GM12874 (cell line): ENCODE data around the gene MYCBP2.

ENCODE experiments used
- TF ChIP-seq, protein P1 (sequence below): IDR thresholded peaks from 2 replicates; pipeline ENCODE4 v1.5.1; 2011; ENCODE audit warnings: low read depth, mild to moderate bottlenecking, control low read depth, low read length, moderate library complexity; ENCODE audit not compliant: insufficient read depth

MYCBP2 gene

DNA sequence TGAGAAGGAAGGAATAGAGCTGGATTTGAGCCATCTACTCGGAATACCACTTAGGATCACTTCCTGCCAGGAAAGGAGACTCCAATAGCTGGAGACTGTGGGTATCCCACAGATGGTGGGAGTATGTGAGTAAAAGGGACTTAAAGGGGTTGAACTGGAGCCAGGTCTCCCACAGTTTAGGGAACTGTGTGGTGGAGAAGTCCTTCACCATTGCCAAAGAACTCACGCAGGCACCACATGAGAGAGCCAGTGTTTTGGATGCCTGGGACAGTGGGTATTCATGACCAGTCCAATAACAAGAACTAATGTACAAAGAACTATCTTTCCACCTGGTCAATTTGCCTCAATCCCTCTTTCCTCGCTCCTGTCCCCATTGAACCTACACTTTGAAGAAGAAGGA, 24.4 kb upstream of the MYCBP2 start:
- TF ChIP-seq, protein P1, sequence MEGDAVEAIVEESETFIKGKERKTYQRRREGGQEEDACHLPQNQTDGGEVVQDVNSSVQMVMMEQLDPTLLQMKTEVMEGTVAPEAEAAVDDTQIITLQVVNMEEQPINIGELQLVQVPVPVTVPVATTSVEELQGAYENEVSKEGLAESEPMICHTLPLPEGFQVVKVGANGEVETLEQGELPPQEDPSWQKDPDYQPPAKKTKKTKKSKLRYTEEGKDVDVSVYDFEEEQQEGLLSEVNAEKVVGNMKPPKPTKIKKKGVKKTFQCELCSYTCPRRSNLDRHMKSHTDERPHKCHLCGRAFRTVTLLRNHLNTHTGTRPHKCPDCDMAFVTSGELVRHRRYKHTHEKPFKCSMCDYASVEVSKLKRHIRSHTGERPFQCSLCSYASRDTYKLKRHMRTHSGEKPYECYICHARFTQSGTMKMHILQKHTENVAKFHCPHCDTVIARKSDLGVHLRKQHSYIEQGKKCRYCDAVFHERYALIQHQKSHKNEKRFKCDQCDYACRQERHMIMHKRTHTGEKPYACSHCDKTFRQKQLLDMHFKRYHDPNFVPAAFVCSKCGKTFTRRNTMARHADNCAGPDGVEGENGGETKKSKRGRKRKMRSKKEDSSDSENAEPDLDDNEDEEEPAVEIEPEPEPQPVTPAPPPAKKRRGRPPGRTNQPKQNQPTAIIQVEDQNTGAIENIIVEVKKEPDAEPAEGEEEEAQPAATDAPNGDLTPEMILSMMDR = no peak

DNA sequence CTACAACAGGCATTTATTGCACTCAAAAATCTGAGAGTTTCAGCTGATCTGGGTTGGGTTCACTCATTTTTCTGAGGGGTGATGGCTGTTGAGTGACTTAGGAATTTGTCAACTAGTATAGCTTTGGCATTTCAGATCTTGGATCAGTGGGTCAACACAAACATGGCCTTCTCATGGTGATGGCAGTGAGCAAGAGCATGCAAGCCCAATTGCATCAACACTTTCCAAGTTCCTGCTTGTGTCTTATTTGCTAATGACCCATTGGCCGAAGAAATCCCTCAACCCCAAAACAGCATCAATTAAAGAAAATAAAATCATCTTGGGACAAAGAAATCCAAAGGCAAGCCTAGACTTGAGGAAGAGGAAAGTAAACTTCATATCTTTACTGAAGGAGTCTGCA, 23.9 kb upstream of the MYCBP2 start:
- TF ChIP-seq, protein P1 = no peak

DNA sequence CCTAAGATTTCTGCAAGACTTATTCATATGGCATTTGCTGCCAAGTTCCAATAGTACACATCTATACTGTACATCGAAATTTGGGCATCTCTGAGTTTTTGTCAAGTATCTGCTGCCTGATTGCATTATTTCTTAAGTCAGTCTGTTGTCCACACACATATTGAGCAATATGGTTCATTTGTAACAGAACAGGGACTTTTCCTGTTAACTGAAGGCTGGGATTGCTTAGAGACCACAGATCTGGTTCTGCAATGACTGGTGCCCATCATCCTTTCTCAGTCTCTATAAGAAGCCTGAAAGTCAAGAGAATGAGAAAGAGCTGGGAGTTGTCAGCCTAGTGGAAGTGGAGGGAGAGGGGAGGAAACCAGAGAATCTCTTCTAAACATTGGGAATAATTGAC, 22.5 kb upstream of the MYCBP2 start:
- TF ChIP-seq, protein P1 = no peak

DNA sequence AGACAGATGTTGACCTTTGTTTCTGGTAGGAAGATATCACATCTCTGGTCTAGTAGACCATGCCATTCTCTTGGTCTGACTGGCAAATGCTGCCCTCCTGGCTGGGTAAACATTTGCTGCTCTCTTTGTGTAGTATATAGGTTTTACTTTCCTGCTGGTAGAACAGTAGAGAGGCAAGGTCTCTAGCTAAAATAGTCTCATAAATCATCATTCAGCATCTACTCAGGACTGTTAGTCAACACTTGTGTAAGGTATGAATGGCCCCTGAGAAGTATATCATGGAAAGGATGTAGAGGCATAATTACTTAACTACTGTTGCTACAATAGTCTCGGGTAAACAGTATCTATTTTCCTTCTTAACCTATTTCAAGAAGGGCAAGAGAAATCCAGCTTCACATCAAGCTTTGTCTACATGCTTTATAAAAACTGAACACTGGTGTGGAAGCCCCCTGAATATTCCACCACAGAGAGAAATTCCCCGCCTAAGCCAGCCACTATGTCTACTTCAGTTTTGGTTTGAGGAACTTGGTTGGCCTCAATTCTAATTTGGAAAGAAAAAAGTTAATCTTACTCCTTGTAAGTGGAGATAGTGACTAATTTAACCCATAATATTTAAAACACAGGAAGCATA, 18.4 kb upstream of the MYCBP2 start:
- TF ChIP-seq, protein P1 = no peak

DNA sequence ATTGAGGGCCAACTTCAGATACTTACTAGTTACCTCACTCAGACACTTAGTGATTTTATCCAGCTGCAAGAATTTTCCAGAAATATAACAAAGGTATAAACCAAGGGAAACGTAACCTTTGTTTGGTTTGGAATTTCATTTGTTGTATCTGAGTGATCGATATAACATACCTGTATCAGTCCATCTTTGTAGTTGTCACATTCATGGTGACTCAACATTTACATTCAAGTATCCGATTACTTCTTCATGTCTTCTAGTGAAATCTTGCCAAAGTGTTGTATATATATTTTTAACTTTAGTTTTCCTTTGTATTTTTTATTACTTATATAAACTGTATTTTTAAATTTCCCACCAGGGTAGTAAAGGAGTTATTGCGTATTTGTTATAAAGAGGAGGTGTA, 16.9 kb upstream of the MYCBP2 start:
- TF ChIP-seq, protein P1 = no peak

DNA sequence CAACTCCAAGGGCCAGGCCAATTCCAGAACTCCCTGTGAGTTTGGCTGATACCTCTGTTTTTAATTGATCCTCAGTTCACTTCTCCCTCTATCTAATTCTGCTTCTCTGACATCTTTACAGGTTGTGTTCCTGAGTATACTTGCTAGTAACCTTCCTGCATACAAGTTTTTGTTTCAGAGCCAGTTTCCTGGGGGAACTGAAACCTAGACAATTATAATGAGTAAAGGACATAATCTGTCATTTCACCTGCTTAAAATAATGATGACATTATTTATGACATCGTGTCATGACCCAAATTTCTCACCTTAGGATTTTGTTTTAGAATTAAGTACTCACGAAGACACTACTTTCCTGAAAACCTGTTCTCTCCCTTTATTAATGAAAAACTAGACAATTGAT, 12.5 kb upstream of the MYCBP2 start:
- TF ChIP-seq, protein P1 = no peak

DNA sequence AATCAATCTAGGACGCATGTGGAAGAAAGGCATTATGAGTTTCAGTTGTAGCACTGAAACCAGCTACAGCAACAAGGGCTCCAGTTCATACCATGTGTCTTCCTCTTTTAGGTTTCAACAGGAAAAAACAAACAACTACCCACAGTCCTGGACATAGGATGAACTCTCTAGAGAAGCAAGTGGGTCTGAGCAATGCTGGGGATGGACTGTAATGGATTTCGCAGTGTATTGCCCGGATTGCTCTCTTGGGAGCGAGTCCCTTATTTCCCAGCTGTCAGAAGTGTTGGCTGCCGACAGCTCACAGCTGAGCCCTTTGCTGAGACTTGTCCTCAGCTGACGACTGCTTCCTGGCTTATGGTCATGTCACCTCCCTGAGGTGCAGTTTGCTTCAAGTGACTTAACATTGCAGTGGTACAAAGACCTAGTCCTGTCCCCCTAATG, 12.1 kb upstream of the MYCBP2 start:
- TF ChIP-seq, protein P1 = no peak
